HepG2 (cell line): ENCODE results near the gene POMT2. TPM values are rescaled to one million over a fixed set of nuclear protein-coding genes. Genes with fewer than 3 reads are reported as not detected.

ENCODE experiments used
- ATAC-seq: fragments of 200-7000 bp; cut with Tn5 transposase; 3 replicates; pipeline ENCODE4 v1.9.1; 2020; ENCODE audit warnings: mild to moderate bottlenecking, moderate library complexity
- BruUV-seq: library from RNA; stranded (reverse); fragments of 400-500 nt; replicated peaks from 2 replicates; lab custom pipeline; 2021; lab: Mats Ljungman, UMichigan
- CTCF ChIA-PET: fragments of 300-600 bp; formaldehyde crosslinking; extraction: SDS; loops from one replicate; lab custom pipeline; 2021; ENCODE audit warnings: low total read pairs, inconsistent platforms, low intra/inter-chr PET ratio; lab: Yijun Ruan, JAX
- POLR2A ChIA-PET: fragments of 350-600 bp; sonication (Branson Sonifier 250); formaldehyde crosslinking; loops from one replicate; lab custom pipeline; 2020; ENCODE audit warnings: antibody characterized with exemption, inconsistent platforms; lab: Yijun Ruan, JAX
- DNase-seq: peaks from one replicate; pipeline ENCODE4 v3.0.0-alpha.2; 2015; ENCODE audit warnings: low spot score
- FAIRE-seq: peaks from 3 replicates; lab custom pipeline; 2011; peaks lifted over from hg19 to GRCh38; lab: Jason Lieb, UNC
- H2AFZ ChIP-seq: one replicate; pipeline ENCODE4 v1.6.1; 2011; ENCODE audit warnings: low read length, inconsistent platforms
- H3K27ac ChIP-seq: fragments of 300-600 bp; 3 replicates; pipeline ENCODE4 v1.8.0; 2011; ENCODE audit warnings: mixed run types, mild to moderate bottlenecking, mixed read lengths, low read length, inconsistent platforms; ENCODE audit not compliant: insufficient read depth; ENCODE audit errors: extremely low read length
- H3K27me3 ChIP-seq, 2 experiments: fragments of 200-600 bp in 1 of 2; 2 replicates in 1 of 2; 3 replicates in 1 of 2; pipeline versions ENCODE4 v1.6.0 to v1.8.0; 2011; ENCODE audit warnings: low read length in 2 of 2, mild to moderate bottlenecking in 2 of 2, moderate library complexity in 2 of 2, inconsistent platforms in 1 of 2; ENCODE audit not compliant: insufficient read depth in 2 of 2, control insufficient read depth in 1 of 2
- H3K36me3 ChIP-seq, 2 experiments: fragments of 200-600 bp in 1 of 2; replicated peaks in 1 of 2; 2 replicates in 1 of 2; 3 replicates in 1 of 2; pipeline versions ENCODE4 v1.5.1 to v1.8.0; 2011; ENCODE audit warnings: low read length in 2 of 2, inconsistent platforms in 1 of 2; ENCODE audit not compliant: insufficient read depth in 2 of 2, control insufficient read depth in 1 of 2
- H3K4me1 ChIP-seq: 2 replicates; pipeline ENCODE4 v1.5.1; 2012; ENCODE audit warnings: low read length, inconsistent platforms; ENCODE audit not compliant: insufficient read depth
- H3K4me2 ChIP-seq: 2 replicates; pipeline ENCODE4 v1.6.0; 2011; ENCODE audit warnings: low read depth, low read length, inconsistent platforms
- H3K4me3 ChIP-seq, 3 experiments: fragments of 200-600 bp in 1 of 3; sonication (generic), shearing (Covaris generic) in 1 of 3; replicated peaks in 1 of 3; 2 replicates each; pipeline ENCODE4 v1.5.1; 2011 to 2016; ENCODE audit warnings: low read length in 3 of 3, inconsistent platforms in 2 of 3, low read depth in 2 of 3, mild to moderate bottlenecking in 2 of 3, control low read depth in 1 of 3, mixed read lengths in 1 of 3; ENCODE audit not compliant: insufficient read depth in 1 of 3
- H3K79me2 ChIP-seq: one replicate; pipeline ENCODE4 v1.6.1; 2011; ENCODE audit warnings: low read length, inconsistent platforms; ENCODE audit not compliant: insufficient read depth
- H3K9ac ChIP-seq: 2 replicates; pipeline ENCODE4 v1.6.0; 2011; ENCODE audit warnings: mild to moderate bottlenecking, low read depth, low read length, inconsistent platforms; ENCODE audit not compliant: insufficient read depth
- H3K9me3 ChIP-seq: 2 replicates; pipeline ENCODE4 v1.5.1; 2012; ENCODE audit warnings: mild to moderate bottlenecking, low read length
- H4K20me1 ChIP-seq: 2 replicates; pipeline ENCODE4 v1.6.0; 2011; ENCODE audit warnings: inconsistent platforms, mild to moderate bottlenecking, low read length, moderate library complexity; ENCODE audit not compliant: insufficient read depth
- GTF3A ChIP-seq: sonication (generic); formaldehyde crosslinking; conservative IDR thresholded peaks from 2 replicates; pipeline ENCODE4 v1.4.0; 2020; ENCODE audit warnings: mild to moderate bottlenecking, missing genetic modification reagents
- ISX ChIP-seq: sonication (generic); formaldehyde crosslinking; conservative IDR thresholded peaks from 2 replicates; pipeline ENCODE4 v1.5.0; 2020; ENCODE audit warnings: missing genetic modification reagents
- NR1H2 ChIP-seq: sonication (generic); formaldehyde crosslinking; IDR thresholded peaks from 2 replicates; pipeline ENCODE4 v1.8.1; 2022; ENCODE audit warnings: low read depth, missing genetic modification reagents, borderline replicate concordance
- SOX5 ChIP-seq: IDR thresholded peaks from 2 replicates; pipeline ENCODE4 v1.6.1; 2016; ENCODE audit warnings: borderline replicate concordance
- SPEN ChIP-seq: sonication (generic); formaldehyde crosslinking; IDR thresholded peaks from 2 replicates; pipeline ENCODE4 v1.5.1; 2020; ENCODE audit warnings: low read depth, mild to moderate bottlenecking, missing genetic modification reagents
- ZNF101 ChIP-seq: sonication (generic); formaldehyde crosslinking; IDR thresholded peaks from 2 replicates; pipeline ENCODE4 v1.4.0; 2020; ENCODE audit warnings: mild to moderate bottlenecking, low read depth, missing genetic modification reagents, borderline replicate concordance
- ZNF430 ChIP-seq: sonication (generic); formaldehyde crosslinking; IDR thresholded peaks from 2 replicates; pipeline ENCODE4 v1.9.0; 2021; ENCODE audit warnings: mild to moderate bottlenecking, missing genetic modification reagents
- ZNF556 ChIP-seq: sonication (generic); formaldehyde crosslinking; IDR thresholded peaks from 2 replicates; pipeline ENCODE4 v1.4.0; 2020; ENCODE audit warnings: mild to moderate bottlenecking, missing genetic modification reagents, borderline replicate concordance
- ZNF703 ChIP-seq: sonication (generic); formaldehyde crosslinking; IDR thresholded peaks from 2 replicates; pipeline ENCODE4 v1.5.1; 2020; ENCODE audit warnings: missing genetic modification reagents, mild to moderate bottlenecking, moderate library complexity, borderline replicate concordance
- WGBS: methylation state at CpG from one replicate; pipeline ENCODE4 v1.1.6; 2017; ENCODE audit warnings: low lambda C conversion rate; 5-methylcytosine and 5-hydroxymethylcytosine counted together
- in situ Hi-C: cut with HindIII; loops from 2 replicates; pipeline ENCODE4 v1.10.0; 2017; ENCODE audit warnings: low pct_unique_long_range_greater_than_20kb; ENCODE audit not compliant: extremely low pct_ligation_motif_present
- intact Hi-C: fragments of 100-400 bp; cut with micrococcal nuclease; formaldehyde crosslinking; loops from one replicate; pipeline ENCODE4 v1.10.0; 2022; ENCODE audit not compliant: unreplicated experiment
- polyA plus RNA-seq, 8 experiments: library from polyadenylated mRNA; depleted of rRNA in 3 of 8; stranded (reverse) in 7 of 8; unstranded in 1 of 8; fragments of >200 nt; fragmentation: Illumina TruSeq in 4 of 8; extraction: Trizol in 4 of 8; gene quantifications; 2 replicates each; pipeline versions ENCODE4 v1.2.1 to v1.2.3, GENCODE V29; 2011 to 2016; ENCODE audit warnings: low read depth in 4 of 8, missing spikeins in 1 of 8, mixed read lengths in 1 of 8; ENCODE audit not compliant: insufficient read depth in 1 of 8
- total RNA-seq, 5 experiments: library from RNA; depleted of rRNA; stranded (reverse); fragments of >200 nt; fragmentation: Illumina TruSeq; extraction: Trizol; gene quantifications; 2 replicates each; pipeline ENCODE4 v1.2.3, GENCODE V29; 2016; ENCODE audit warnings: low read depth in 1 of 5
- TF ChIP-seq, protein P1 (sequence below): sonication (generic); formaldehyde crosslinking; IDR thresholded peaks from 2 replicates; pipeline ENCODE4 v1.4.0; 2020; ENCODE audit warnings: missing genetic modification reagents

POMT2 gene
- total and polyA plus RNA-seq, 2 of the 13 experiments (the other 11 are each of a cell fraction or from before 2014, with no cell fraction given) = 15.3 to 15.9 TPM

DNA sequence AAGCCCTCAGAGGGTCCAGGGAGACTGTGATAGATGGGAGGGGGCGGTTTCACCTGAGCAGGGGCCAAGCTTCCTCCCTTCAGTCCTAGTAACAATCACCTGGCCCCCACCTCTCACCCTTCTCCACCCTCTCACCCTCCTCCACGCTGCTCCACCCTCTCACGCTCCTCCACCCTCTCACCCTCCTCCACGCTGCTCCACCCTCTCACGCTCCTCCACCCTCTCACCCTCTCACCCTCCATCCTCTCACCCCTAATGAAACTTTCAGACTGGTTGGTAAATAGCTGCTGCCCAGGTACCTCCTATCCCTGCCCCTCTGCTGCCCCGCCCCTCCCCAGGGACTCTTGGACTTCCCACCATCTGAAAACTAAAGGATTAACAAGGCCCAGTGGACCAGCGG lies 83.9 kb downstream of the POMT2 start:
- 0 out of 5 replicates have a peak, but pooled peaks cover 0 to 3% of the 10 kb centered on the region in 2 experiments for H3K27me3 ChIP-seq
- FAIRE-seq = no peak
- POLR2A ChIA-PET = no interaction called here

GRCh38 chr14:77231721-77232120 lies 89.0 kb downstream of the POMT2 start:
- TF ChIP-seq ZNF101 (no peak), ISX (no peak), ZNF556 (CRISPR knock-in tag) (no peak), GTF3A (CRISPR knock-in tag) (no peak), SPEN (CRISPR knock-in tag) (no peak)
- TF ChIP-seq, protein P1, sequence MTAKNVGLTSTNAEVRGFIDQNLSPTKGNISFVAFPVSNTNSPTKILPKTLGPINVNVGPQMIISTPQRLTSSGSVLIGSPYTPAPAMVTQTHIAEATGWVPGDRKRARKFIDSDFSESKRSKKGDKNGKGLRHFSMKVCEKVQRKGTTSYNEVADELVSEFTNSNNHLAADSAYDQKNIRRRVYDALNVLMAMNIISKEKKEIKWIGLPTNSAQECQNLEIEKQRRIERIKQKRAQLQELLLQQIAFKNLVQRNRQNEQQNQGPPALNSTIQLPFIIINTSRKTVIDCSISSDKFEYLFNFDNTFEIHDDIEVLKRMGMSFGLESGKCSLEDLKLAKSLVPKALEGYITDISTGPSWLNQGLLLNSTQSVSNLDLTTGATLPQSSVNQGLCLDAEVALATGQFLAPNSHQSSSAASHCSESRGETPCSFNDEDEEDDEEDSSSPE = no peak
- FAIRE-seq (no peak), DNase-seq (no peak), ATAC-seq (no peak)
- Histone ChIP-seq H3K9ac (no peak overlapping the region), H3K4me1 (no peaks in the 10 kb centered on the region), H3K4me2 (no peak overlapping the region), H4K20me1 (no peaks in the 10 kb centered on the region), H2AFZ (no peak overlapping the region), H3K27me3 (no peaks in the 10 kb centered on the region), H3K36me3 (no peaks in the 10 kb centered on the region), H3K4me3 (no peak overlapping the region), H3K9me3 (no peaks in the 10 kb centered on the region), H3K79me2 (no peaks in the 10 kb centered on the region), H3K27ac (no peak overlapping the region)
- 10% methylated on average over 2 of the region's 3 CpGs for WGBS
- in situ Hi-C loops (no loop called here), intact Hi-C loops (no loop called here)
- ChIA-PET CTCF (no interaction called here), POLR2A (no interaction called here)
- no TSS peak for BruUV-seq

More for the DNA sequence above, 83.9 kb downstream of the POMT2 start:
- Histone ChIP-seq H3K27ac (no peak overlapping the region), H3K9ac (no peak overlapping the region), H3K79me2 (no peaks in the 10 kb centered on the region), H4K20me1 (no peaks in the 10 kb centered on the region), H3K36me3 (no peaks in the 10 kb centered on the region), H3K4me2 (no peak overlapping the region), H3K4me3 (no peak overlapping the region), H3K4me1 (no peaks in the 10 kb centered on the region), H2AFZ (no peak overlapping the region), H3K9me3 (no peaks in the 10 kb centered on the region)
- in situ Hi-C loops (no loop called here), intact Hi-C loops (no loop called here)
- CTCF ChIA-PET = no interaction called here
- TF ChIP-seq SOX5 = no peak
- no peak for TF ChIP-seq ZNF703 (CRISPR knock-in tag)
- TF ChIP-seq ZNF430 (CRISPR knock-in tag) = no peak
- no peak for TF ChIP-seq NR1H2 (CRISPR knock-in tag)
- ATAC-seq (no peak), DNase-seq (no peak)
- no TSS peak for BruUV-seq
- 23% methylated on average over 7 of the region's 7 CpGs for WGBS
